Measurements from ENCODE around the gene MYL12B. TPM values are rescaled to one million over a fixed set of nuclear protein-coding genes. Genes with fewer than 3 reads are reported as not detected.
A peak's percentile ranks its signal among the peaks of the same experiment; 100 is the strongest.

MYL12B gene
- polyA plus RNA-seq (2013, experiment 1 of 2), result 132 TPM
- 130 TPM for polyA plus RNA-seq (2013, experiment 2 of 2)

- H3K23ac ChIP-seq (ENCODE audit: low read depth, low read length, poor library complexity), result peak within 1 kb of the TSS; percentile 97
- peak within 1 kb of the TSS; percentile 92 for H3K4me2 ChIP-seq (ENCODE audit: insufficient read depth, low read length, poor library complexity, severe bottlenecking)
- H3K27me3 ChIP-seq (ENCODE audit: control insufficient read depth in 3 of 3, insufficient read depth in 3 of 3, low read depth in 1 of 3, low read length in 3 of 3), result no peaks in the 10 kb centered on the region
- peak within 1 kb of the TSS; percentile 99 for H2AFZ ChIP-seq (ENCODE audit: low read length)
- DNase-seq (ENCODE audit: low spot score), result peak; percentile 81
- peaks cover 7% of the 10 kb centered on the region for H3K79me1 ChIP-seq (ENCODE audit: low read depth, low read length)
- no peak within 1 kb of the TSS for H2AK5ac ChIP-seq (ENCODE audit: low read depth, low read length)
- peak within 1 kb of the TSS; percentile 93 for H4K91ac ChIP-seq (ENCODE audit: low read depth, low read length, poor library complexity)
- peak within 1 kb of the TSS; percentile 96 for H3K9ac ChIP-seq (ENCODE audit: low read depth, low read length, poor library complexity)
- H2BK12ac ChIP-seq (ENCODE audit: low read length), result no peak within 1 kb of the TSS
- H3K4me1 ChIP-seq (ENCODE audit: control insufficient read depth in 2 of 2, insufficient read depth in 1 of 2, low read depth in 1 of 2, low read length in 2 of 2), result peaks cover 6 to 8% of the 10 kb centered on the region in 2 donors
- peaks cover 6 to 26% of the 10 kb centered on the region in 2 donors for H3K36me3 ChIP-seq (replicated peaks in 1 of 2; ENCODE audit: control insufficient read depth in 2 of 2, insufficient read depth in 2 of 2, low read length in 2 of 2)
- H2BK120ac ChIP-seq (ENCODE audit: low read depth, low read length), result peak within 1 kb of the TSS; percentile 95
- H2BK5ac ChIP-seq (ENCODE audit: low read length), result peak within 1 kb of the TSS; percentile 100
- peak within 1 kb of the TSS; percentile 100 for H3K18ac ChIP-seq (ENCODE audit: low read length)
- peak within 1 kb of the TSS; percentile 65 to 98 for H3K4me3 ChIP-seq (ENCODE audit: low read length in 2 of 2)
- H4K8ac ChIP-seq (ENCODE audit: low read depth, low read length), result peak within 1 kb of the TSS; percentile 50
- H3K4ac ChIP-seq (ENCODE audit: low read length), result peak within 1 kb of the TSS; percentile 19
- H2BK15ac ChIP-seq (ENCODE audit: low read length), result no peak within 1 kb of the TSS
- H3K27ac ChIP-seq (replicated peaks; ENCODE audit: low read length), result peak within 1 kb of the TSS; percentile 94
- H3K9me3 ChIP-seq (replicated peaks in 1 of 2; ENCODE audit: control insufficient read depth in 2 of 2, insufficient read depth in 1 of 2, low read depth in 1 of 2, low read length in 2 of 2), result no peaks in the 10 kb centered on the region
- H3K14ac ChIP-seq (ENCODE audit: low read length), result peak within 1 kb of the TSS; percentile 72
- no CpG with 5 or more reads among the region's 84 CpGs for WGBS, 2 donors (ENCODE audit: extremely low coverage in 2 of 2, insufficient read length in 2 of 2, insufficient replicate concordance in 1 of 2)
These were observed at the start of gene MYL12B for GRCh38 chr18:3261373-3262233. Gene MYL12B (plus strand): TSS chr18:3262133. CDS start chr18:3272899, 10,766 bp downstream.

- no peak overlapping the region for H2BK120ac ChIP-seq (ENCODE audit: low read depth, low read length)
- H3K9me3 ChIP-seq (replicated peaks in 1 of 2; ENCODE audit: control insufficient read depth in 2 of 2, insufficient read depth in 1 of 2, low read depth in 1 of 2, low read length in 2 of 2), result no peaks in the 10 kb centered on the region
- no peak overlapping the region for H3K18ac ChIP-seq (ENCODE audit: low read length)
- no peak overlapping the region for H2BK15ac ChIP-seq (ENCODE audit: low read length)
- no peak overlapping the region for H3K27ac ChIP-seq (replicated peaks; ENCODE audit: low read length)
- no peak overlapping the region for H2AK5ac ChIP-seq (ENCODE audit: low read depth, low read length)
- no CpG with 5 or more reads among the region's 4 CpGs for WGBS, 2 donors (ENCODE audit: extremely low coverage in 2 of 2, insufficient read length in 2 of 2, insufficient replicate concordance in 1 of 2)
- H3K4me3 ChIP-seq (ENCODE audit: low read length in 2 of 2), result no peak overlapping the region
- no peaks in the 10 kb centered on the region for H3K79me1 ChIP-seq (ENCODE audit: low read depth, low read length)
- H3K4me2 ChIP-seq (ENCODE audit: insufficient read depth, low read length, poor library complexity, severe bottlenecking), result no peak overlapping the region
- H4K91ac ChIP-seq (ENCODE audit: low read depth, low read length, poor library complexity), result no peak overlapping the region
- H3K4ac ChIP-seq (ENCODE audit: low read length), result no peak overlapping the region
- H2AFZ ChIP-seq (ENCODE audit: low read length), result no peak overlapping the region
- H2BK5ac ChIP-seq (ENCODE audit: low read length), result no peak overlapping the region
- H3K4me1 ChIP-seq (ENCODE audit: control insufficient read depth in 2 of 2, insufficient read depth in 1 of 2, low read depth in 1 of 2, low read length in 2 of 2), result peaks cover 3 to 9% of the 10 kb centered on the region in 2 donors
- H3K9ac ChIP-seq (ENCODE audit: low read depth, low read length, poor library complexity), result no peak overlapping the region
- H3K23ac ChIP-seq (ENCODE audit: low read depth, low read length, poor library complexity), result no peak overlapping the region
- H4K8ac ChIP-seq (ENCODE audit: low read depth, low read length), result no peak overlapping the region
- H2BK12ac ChIP-seq (ENCODE audit: low read length), result no peak overlapping the region
- peaks cover 0 to 2% (median 0%) of the 10 kb centered on the region in 3 experiments for H3K27me3 ChIP-seq (ENCODE audit: control insufficient read depth in 3 of 3, insufficient read depth in 3 of 3, low read depth in 1 of 3, low read length in 3 of 3)
- DNase-seq (ENCODE audit: low spot score), result no peak
- H3K14ac ChIP-seq (ENCODE audit: low read length), result no peak overlapping the region
- H3K36me3 ChIP-seq (replicated peaks in 1 of 2; ENCODE audit: control insufficient read depth in 2 of 2, insufficient read depth in 2 of 2, low read length in 2 of 2), result no peaks in the 10 kb centered on the region
These were observed 49.3 kb upstream of the MYL12B start for GRCh38 chr18:3212657-3213056.

GRCh38 chr18:3213300-3214059, 48.5 kb upstream of the MYL12B start:
- Histone ChIP-seq H2BK120ac (ENCODE audit: low read depth, low read length) (no peak overlapping the region), H3K4ac (ENCODE audit: low read length) (no peak overlapping the region), H4K8ac (ENCODE audit: low read depth, low read length) (no peak overlapping the region), H3K23ac (ENCODE audit: low read depth, low read length, poor library complexity) (no peak overlapping the region), H3K18ac (ENCODE audit: low read length) (no peak overlapping the region), H3K4me3 (ENCODE audit: low read length in 2 of 2) (no peak overlapping the region), H3K4me1 (ENCODE audit: control insufficient read depth in 2 of 2, insufficient read depth in 1 of 2, low read depth in 1 of 2, low read length in 2 of 2) (peaks cover 3 to 12% of the 10 kb centered on the region in 2 donors), H3K27ac (replicated peaks; ENCODE audit: low read length) (no peak overlapping the region), H2BK5ac (ENCODE audit: low read length) (no peak overlapping the region), H3K9ac (ENCODE audit: low read depth, low read length, poor library complexity) (no peak overlapping the region), H2AFZ (ENCODE audit: low read length) (peak overlapping the region; percentile 35), H3K14ac (ENCODE audit: low read length) (no peak overlapping the region), H2BK15ac (ENCODE audit: low read length) (no peak overlapping the region), H3K4me2 (ENCODE audit: insufficient read depth, low read length, poor library complexity, severe bottlenecking) (no peak overlapping the region), H3K79me1 (ENCODE audit: low read depth, low read length) (no peaks in the 10 kb centered on the region), H4K91ac (ENCODE audit: low read depth, low read length, poor library complexity) (no peak overlapping the region), H2BK12ac (ENCODE audit: low read length) (no peak overlapping the region), H3K27me3 (ENCODE audit: control insufficient read depth in 3 of 3, insufficient read depth in 3 of 3, low read depth in 1 of 3, low read length in 3 of 3) (peaks cover 0 to 2% (median 0%) of the 10 kb centered on the region in 3 experiments), H2AK5ac (ENCODE audit: low read depth, low read length) (no peak overlapping the region), H3K9me3 (replicated peaks in 1 of 2; ENCODE audit: control insufficient read depth in 2 of 2, insufficient read depth in 1 of 2, low read depth in 1 of 2, low read length in 2 of 2) (no peaks in the 10 kb centered on the region), H3K36me3 (replicated peaks in 1 of 2; ENCODE audit: control insufficient read depth in 2 of 2, insufficient read depth in 2 of 2, low read length in 2 of 2) (no peaks in the 10 kb centered on the region)
- WGBS, 2 donors (ENCODE audit: extremely low coverage in 2 of 2, insufficient read length in 2 of 2, insufficient replicate concordance in 1 of 2), result no CpG with 5 or more reads among the region's 6 CpGs
- DNase-seq (ENCODE audit: low spot score), result no peak

Data from neuronal stem cell (in vitro differentiated cells).